ENCODE measurements around the gene GXYLT2.

- TF ChIP-seq CTCF (IDR thresholded peaks at IDR 0.05) (no peak), SIN3A (IDR thresholded peaks at IDR 0.05; ENCODE audit: borderline replicate concordance, insufficient read depth, low read depth, low read length) (no peak), TCF7L2 (IDR thresholded peaks at IDR 0.05; ENCODE audit: low read depth, low read length) (no peak)
Measured at GRCh38 chr3:72887343-72887704, 522 bp upstream of the GXYLT2 start.
